Activated effector memory CD4-positive, alpha-beta T cell treated with Interleukin-2 at 50 U/mL for 16 hours (primary cell): ENCODE results near the gene NKX3-2.
A peak's percentile ranks its signal among the peaks of the same experiment; 100 is the strongest.
"Not testable (repeated sequence)": the region's sequence is repeated elsewhere in the genome, so short reads cannot be mapped to it uniquely, and the experiment has no call there.

Experiments
- DNase-seq: peaks from one replicate; pipeline ENCODE4 v3.0.0-alpha.2; 2020

The NKX3-2 gene

DNA sequence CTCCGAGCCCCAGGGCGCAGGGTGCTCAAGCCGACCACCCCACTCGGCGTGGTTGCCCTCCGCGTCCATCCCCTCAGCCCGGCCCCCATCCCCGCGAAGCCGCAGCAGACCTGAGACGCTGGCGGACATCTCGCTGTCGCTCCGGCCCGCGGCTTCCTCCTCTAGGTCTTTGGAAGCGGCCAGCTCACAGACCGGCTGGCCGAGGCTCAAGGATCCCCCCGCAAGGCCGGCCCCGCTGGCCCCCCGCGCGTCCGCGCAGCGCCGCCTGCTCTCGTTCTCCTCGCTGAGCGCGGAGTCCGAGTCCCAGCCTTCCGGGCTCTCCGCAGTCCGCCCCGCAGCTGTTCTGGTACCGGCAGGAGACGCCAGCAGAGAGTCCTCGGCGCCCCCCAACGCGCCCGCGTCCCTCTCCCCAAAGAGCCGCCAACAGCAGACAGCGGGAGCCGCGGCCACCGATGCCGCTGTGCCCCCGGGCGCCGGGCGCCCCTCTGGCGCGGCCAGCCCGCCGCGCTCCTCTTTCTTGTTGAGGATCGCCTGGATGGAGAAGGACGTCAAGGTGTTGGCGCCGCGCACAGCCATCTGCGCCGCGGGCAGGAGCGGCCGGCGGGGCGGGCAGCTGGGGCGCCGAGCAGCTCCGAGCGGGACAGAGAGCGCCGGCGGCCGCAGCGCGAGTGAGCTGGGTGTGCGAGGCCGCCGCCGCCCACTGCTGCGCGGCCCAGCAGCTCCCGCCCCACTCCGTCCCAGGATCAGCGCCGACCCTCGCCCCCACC, at the start of gene NKX3-2:
NKX3-2 (minus strand) TSS at position 670 of the 767 bp plus-strand sequence; CDS start at position 576, 94 bp downstream.
- DNase-seq: no peak

DNA sequence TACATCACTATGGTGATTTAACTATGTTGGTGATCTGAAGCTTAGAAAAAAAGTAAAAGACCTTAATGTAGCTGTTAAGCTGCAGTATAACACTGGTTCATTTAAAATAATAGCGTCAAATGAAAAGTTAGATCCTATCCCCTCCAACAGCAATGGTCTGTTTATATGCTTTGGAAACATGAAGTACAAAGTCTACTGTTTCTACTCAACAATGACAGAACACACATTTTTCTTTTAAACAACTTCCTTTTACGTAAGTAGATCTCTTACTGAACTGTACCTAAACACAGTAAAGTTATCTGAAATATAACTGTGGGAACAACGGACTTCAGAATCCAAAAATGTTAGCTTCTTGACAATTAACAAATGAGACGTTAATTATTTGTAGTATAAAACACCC, 47.9 kb upstream of the NKX3-2 start:
- DNase-seq: no peak

DNA sequence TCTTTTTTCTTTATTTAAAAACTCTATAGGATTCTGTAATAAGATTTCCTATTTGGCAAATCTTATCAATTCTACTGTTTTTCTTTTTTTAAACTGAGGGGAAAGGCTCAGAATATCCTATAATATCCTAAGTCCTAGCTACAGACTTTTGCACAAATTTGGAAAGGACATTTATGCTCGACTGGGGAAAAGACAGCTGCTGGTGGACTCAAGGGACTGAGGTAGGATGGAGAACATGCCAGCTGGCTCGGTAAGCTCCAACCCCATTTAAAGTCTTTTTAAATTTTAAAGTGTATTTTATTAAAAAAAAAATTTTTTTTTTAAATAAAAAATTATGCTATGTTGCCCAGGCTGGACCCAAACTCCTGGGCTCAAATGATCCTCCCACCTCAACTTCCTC, 46.5 kb upstream of the NKX3-2 start:
- no peak for DNase-seq

DNA sequence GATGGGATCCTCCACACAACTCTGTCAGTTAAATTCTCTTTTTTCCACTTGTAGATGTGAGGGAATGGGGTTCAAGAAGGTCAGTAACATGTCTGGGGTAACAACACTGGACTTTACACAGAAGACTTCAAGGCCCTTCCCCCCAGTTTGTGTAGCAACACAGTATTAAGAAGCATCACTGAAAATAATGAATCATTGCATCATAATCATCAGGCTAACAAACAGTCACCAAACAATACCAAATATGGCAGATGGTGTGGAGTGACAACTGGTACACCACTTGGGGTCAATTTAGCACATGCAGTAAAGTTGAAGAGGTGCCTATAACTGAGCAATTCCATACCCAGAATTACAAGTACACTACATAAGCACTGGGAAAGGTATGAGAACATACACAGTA, 44.6 kb upstream of the NKX3-2 start:
- no peak for DNase-seq

DNA sequence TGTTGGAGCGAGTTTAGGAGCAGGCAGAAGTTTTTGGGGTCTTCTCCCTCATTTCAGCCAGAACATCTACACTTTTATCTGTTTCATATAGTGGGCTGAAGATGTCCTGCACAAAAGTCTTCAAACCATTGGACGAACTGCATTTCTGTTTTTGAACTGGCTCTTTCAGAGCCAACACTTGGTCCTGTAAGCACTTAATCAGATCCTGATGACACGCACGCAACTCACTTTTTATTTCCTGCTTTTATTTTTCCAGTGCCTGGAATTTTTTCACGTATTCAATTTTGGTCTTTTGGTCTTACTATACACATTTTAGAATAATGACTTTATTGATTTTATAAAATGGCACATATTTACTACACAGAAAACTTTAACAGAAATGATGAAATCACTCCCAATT, 40.2 kb upstream of the NKX3-2 start:
- DNase-seq: no peak

DNA sequence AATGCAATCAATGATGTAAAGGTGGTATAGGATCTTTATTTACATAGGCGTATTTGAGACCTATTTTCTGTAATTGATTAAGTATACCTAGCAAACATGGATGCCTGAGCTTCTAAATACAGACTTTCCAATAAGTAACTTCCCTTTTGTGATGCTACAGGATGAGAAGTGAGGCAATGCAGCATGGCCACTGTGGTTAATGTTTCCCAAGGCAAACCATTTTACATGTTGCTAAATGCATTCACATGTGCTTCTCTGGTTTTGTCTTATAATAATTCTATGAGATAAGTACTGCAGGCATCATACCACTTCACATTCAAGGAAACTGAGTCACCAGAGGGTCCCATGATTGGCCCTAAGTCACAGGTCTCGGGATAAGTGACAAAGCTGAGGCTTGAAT, 35.7 kb upstream of the NKX3-2 start:
- no peak for DNase-seq

DNA sequence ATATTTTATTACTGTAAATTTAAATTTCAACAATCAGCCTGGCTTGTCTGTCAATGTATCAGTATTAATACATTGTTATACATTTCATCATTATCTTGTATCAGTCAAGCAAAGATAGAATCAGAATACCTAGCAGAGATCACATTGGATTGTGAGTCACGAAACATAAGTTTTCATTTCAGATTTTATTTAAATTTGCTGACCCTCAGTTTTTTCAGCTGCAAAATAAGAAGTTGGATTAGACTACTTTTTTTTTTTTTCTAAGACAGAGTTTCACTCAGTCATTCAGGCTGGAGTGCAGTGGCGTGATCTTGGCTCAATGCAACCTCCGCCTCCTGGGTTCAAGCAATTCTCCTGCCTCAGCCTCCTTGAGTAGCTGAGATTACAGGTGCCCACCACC, 33.4 kb upstream of the NKX3-2 start:
- no peak for DNase-seq

DNA sequence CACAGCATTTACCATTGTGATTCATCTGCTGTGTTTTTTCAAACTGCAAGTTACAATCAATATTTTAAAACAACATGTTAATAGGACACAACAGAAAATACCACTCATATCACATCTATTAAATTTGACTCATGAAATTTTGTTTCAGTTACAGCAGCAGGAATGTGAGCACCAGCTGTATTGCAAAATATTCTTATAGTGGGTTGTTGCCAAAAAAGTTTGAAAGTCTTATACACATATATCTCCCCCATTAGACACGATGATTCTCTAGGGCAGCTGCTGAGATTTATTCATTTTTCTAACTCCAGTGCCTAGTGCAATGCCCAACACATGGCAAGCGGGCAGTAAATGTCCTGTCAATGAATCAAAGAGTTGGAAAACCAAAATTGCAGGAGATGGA, 26.6 kb upstream of the NKX3-2 start:
- no peak for DNase-seq

DNA sequence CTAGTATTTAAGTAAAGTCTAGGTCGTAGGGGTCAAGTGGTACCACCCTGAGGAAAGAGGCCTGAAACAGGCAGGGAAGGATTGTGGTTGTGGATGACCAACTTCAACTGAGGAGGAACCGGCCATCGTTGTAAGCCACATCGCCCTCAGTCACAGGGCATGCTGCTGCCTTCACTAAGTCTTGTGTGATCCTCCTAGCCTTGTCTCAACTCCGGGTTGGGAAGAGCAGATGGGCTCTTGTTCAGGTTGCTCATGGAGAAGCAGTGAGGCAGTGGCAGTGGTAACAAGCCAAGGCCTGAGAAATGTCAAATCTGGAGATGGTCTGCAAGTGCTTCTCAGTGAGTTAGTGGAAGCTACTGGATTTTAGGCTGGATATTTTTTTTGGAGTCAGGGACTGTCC, 22.8 kb upstream of the NKX3-2 start:
- DNase-seq: no peak

DNA sequence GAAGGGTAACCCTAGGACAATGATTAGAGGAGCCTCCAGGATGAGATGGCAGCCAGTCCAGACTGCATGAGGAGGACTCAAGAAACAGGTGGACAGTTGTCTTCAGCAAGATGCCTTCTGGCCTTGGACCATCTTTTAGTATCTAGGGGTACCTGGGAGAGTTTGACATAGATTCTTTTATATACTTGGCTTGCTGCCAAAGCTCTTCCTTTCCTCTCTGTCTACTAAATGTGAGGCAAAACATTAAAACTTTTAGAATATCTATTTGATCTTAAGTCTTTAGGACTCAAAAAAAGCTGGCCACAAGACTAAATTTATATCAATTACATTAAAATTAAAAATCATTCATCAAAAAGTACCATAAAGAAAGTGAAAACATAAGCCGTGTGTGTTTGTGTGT, 18.6 kb upstream of the NKX3-2 start:
- no peak for DNase-seq

DNA sequence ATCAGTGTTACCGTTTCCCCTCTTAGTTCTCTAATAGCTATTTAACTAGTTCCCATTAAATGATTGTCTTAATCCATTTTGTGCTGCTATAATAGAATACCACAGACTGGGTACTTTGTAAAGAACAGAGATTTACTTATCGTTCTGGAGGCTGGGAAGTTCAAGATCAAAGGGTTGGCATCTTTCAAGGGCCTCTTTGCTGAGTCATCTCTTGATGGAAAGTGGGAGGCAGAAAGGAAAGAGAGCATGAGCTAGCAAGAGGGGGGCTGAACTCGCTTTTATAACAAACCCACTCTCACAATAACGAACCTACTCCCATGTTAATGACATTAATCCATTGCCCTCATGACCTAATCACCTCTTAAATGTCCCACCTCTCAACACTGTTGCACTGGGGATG, 17.4 kb upstream of the NKX3-2 start:
- DNase-seq: no peak

DNA sequence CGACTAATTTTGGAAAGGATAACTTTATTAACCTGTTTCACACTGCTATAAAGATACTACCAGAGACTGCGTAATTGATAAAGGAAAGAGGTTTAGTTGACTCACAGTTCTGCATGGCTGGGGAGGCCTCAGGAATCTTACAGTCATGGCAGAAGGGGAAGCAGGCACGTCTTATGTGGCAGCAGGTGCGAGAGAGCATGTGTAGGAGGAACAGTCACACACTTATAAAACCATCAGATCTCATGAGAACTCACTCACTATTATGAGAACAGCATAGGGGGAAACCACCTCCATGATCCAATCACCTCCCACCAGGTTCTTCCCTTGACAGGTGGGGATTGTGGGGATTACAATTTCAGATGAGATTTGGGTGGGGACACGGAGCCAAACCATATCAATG, 15.8 kb upstream of the NKX3-2 start:
- not testable (repeated sequence) for DNase-seq

DNA sequence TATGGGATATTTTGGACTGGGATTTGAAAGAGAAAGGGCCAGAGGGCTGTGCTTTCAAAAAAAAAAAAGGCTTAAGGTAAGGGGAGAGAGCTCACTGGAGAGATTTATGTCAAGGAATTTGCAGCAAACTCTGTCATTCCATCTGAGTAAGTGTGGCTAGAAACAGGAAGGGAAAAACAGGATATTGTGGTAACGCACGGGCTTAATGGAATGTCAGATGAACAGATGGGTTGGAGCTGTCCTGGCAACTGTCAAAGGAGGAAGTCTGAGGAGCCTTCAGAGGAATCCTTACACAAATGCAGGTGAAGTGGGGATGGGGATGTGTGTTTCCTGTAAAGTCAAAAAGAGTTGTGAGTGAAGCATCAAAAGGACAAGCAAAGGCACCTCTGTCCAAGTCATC, 15.1 kb upstream of the NKX3-2 start:
- no peak for DNase-seq

DNA sequence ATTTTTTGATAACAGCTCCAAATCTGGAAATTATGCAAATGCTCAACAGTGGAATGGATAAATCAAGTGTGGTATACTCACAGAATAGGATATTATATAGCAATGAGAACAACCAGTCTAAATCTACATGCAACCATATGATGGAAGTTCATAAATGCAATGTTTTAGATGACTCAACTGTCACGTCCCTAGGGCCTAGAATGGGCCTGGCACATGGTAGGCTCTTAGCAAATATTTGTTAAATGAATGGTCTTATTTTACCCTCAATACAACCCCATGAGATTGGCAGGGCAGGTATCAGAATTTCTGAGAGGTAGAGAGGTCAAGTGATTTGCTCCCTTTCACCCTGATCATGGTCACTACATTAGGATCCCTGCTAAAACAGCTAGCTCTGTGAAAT, 14.6 kb upstream of the NKX3-2 start:
- DNase-seq: no peak

DNA sequence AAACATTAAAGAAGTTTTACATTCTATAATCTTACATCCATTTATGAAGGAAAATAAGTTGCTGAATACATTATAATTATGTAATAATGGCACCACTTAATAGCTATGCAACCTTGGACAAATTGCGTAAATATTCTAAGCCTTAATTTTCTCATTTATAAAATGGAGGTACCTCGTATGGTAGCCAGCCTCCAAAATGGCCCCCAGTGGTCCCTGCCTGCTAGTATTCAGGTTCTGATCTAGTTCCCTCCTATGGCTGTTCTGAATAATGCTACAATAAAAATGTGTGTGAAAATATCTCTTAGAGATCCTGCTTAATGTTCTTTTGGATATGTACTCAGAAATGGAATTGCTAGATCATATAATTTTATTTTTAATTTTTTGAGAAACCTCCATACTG, 11.0 kb upstream of the NKX3-2 start:
- no peak for DNase-seq

DNA sequence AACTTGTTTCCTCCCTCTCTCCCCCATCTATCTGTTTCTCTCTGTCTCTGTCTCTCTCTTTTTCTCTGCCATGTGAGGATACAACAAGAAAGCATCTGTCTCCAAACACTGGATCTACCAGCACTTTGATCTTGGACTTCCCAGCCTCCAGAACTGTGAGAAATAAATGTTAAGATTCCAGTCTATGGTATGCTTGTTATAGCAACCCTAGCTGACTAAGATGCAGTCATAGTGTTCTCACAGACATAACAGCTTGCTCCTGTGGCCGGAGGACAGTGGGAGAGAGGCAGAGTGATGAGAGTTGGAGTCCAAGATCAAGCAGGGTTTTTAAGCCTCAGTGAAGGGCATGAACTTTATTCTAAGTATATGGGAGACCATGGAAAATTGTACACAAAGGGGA, 8.8 kb upstream of the NKX3-2 start:
- DNase-seq: no peak

DNA sequence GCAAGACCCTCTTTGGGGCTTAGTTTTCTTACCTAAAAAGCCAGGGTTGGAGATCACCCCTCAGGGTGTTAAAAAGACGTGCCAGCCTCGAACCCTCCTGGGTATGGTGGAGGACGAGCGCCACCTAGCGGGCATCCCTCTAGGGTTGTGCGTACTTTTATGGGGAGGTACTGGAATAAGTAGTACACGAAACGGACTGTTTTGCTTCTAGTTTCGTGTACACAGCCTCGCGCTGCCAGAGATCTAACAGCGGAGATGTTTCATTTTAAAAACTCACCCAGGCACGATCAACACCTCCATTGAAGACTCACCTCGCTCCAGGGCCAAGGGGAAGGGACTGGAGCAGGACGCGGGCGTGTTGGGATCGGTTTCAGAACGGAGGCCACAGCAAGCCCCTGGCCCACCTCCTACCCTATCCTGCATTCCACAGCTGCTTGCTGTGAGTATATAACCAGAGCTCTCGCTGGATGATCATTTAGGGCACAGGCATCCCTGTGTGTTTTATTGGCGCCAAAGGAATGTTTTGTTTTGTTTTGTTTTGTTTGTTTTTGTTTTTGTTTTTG, 4.8 kb upstream of the NKX3-2 start:
- peak; percentile 60 for DNase-seq

DNA sequence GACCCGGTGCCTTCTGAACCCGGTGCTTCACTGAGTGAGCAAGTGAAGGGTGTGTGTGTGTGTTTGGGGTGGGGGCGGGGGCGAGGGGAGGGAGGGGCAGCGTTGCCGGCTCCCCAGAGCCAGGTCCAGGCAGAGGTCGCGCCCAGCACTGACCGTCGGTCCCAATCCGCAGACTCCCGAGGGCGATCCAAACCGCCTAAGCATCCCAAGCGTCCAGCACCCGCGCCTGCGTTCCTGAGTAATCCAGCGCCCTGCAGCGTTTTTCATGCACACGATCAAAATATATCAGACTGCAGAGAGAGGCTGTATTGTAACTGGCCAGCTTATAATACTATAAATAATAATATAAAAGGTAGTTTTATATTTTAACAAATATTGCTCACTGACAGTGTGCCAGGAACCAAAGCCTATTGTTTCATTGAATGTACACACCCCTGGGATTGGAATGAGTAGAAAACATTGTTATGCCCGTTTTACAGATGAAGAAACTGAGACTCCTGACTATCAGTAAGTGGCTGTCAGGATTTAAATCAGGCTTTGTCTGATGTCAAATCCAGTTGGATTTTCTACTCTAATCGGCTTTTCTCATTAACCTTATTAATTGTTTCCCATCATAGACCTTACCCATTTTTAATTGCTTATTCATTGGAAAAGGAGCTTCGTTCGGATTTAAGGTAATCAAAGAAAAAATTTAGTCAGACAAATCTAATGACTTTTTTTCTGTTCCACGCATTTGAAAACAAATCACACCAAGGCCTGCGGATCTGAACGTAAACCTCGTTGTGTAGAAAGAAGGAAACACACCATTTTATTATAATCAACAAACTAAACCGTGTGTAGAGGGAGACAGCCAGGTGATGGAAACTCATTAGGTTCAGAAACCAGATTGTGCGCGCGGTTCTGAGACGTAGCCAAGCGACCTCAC, 4.0 kb upstream of the NKX3-2 start:
- no peak for DNase-seq

DNA sequence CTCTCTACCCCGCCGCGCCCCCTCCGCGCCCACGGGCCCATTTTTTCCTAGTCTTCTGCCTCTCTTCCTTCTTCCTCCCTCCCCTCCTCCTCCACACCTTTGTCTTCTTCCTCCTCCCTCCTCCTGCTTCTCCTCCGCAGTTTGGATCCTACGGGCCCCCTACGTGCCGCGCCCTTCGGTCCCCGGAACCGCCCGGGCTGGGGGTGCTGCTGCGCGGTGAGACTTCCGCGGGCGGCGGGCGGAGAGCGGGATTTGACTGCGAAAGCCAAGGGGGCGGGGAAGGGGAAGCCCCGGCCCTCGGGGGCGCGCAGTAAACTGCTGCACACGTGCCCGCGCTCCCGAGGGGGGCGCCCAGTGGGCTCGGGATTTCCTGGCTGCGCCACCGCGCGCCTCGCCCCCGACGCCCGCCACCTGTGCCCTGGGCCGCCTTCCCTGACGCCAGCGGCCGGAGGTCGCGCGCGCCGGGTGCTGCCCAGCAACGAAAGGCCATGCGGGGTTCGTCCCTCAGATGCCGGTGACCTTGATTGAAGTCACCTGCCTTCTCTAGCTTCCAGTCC, 3.3 kb upstream of the NKX3-2 start:
- DNase-seq: no peak

DNA sequence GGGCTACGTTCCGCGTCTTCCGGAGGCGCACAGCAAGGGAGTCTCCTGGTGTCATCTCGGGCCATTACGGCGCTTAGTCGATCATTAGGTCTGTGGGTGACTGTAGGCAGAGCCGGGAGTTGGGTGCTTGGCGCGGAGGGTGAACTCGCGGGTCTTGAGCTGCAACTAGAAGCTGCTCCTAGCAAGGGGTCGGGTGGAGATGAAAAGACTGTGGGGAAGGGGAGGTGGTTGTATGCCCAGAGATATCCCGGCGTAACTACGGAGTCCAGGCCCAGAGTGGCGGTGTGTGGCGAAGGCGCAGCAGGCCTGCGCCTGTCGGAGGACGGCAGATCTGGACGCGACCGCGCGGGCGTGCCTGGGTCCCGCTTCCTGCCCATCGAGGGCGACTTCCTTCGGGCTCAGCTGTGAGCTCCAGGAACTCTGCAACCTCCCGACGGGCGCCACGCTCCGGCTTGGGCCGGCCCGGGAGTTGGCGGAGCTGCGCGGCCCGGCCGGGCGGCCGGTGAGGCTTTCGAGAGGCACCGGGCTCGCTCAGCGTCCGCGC, 2.7 kb upstream of the NKX3-2 start:
- no peak for DNase-seq

DNA sequence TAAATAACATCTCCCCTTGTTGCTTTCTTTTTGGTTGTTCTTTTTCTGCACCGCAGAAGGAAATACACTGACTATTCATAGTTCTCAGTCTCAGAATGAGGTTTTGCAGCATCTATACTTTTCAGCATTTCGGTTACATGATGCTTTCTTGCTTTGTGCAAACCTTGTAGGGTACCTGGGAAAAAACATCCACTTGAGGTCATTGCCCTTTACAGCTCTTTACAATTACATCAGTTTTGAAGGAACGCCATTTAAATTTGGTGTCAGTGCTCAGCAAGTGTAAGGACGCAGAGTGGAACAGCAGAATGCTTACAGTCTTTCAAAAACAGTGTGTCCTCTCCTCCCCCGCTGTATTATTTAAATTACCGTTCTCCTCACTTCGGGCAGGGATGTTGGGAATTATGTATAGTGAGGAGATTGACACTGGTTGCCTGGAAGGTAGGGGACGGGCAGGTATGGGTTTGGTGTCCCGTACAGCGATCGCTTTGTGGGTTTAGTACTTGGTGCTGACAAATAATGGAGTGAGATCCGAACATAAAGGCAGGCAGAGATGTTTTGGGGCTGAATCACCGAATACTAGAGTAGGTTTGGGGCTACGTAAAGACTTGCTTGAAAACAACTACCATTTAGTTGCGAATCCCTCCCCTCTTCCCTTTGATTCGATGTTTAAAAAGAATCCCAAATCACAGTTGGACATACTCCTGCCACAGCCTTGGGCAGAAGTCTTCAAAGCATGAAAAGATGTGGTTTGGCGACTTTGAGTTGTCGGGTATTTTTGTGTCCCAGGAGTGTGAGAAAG, 2.0 kb upstream of the NKX3-2 start:
- DNase-seq: no peak

DNA sequence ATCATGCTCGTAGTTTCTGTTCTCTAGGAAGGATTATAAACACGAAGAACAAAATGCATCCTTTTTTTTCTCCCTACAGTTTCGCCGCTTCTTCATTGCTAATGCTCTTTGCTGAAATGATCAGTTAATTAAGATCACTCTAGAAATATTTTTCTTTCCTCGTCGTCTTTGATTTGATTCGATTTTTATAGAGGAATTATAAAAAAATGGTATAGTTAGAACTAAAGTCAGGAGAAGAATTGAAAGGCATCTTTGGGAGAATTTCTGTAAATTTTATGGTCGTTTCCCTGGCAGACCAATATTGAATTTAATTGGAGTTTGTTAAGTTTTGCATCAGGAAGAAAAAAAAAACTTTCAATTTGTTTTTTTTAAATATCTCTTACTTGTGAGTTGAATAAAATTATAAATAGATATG, 1.1 kb upstream of the NKX3-2 start:
- DNase-seq: no peak
